Keratinocyte (primary cell): Measurements from ENCODE around the gene ZNF217. TPM values are rescaled to one million over a fixed set of nuclear protein-coding genes. Genes with fewer than 3 reads are reported as not detected.

Source experiments
- DNase-seq: peaks from one replicate; pipeline ENCODE4 v3.0.0-alpha.2; 2011; ENCODE audit warnings: low read depth, missing footprints, low spot score
- FAIRE-seq: peaks from 2 replicates; lab custom pipeline; 2011; peaks lifted over from hg19 to GRCh38; lab: Jason Lieb, UNC
- H2AFZ ChIP-seq: 2 replicates; pipeline ENCODE4 v1.6.0; 2012; ENCODE audit warnings: low read length, control low read depth, inconsistent platforms; ENCODE audit not compliant: control insufficient read depth
- H3K27ac ChIP-seq: 2 replicates; pipeline ENCODE4 v1.5.1; 2011; ENCODE audit warnings: low read length; ENCODE audit not compliant: control insufficient read depth, insufficient read depth
- H3K27me3 ChIP-seq: 3 replicates; pipeline ENCODE4 v1.6.0; 2011; ENCODE audit warnings: low read length; ENCODE audit not compliant: control insufficient read depth, insufficient read depth; ENCODE audit errors: extremely low read depth
- H3K36me3 ChIP-seq, 2 experiments: 2 replicates in 1 of 2; 3 replicates in 1 of 2; pipeline ENCODE4 v1.5.1; 2011; ENCODE audit warnings: low read length in 2 of 2, mild to moderate bottlenecking in 1 of 2; ENCODE audit not compliant: control insufficient read depth in 2 of 2, insufficient read depth in 2 of 2; ENCODE audit errors: extremely low read depth in 1 of 2
- H3K4me1 ChIP-seq: 3 replicates; pipeline ENCODE4 v1.5.1; 2011; ENCODE audit warnings: low read length; ENCODE audit not compliant: control insufficient read depth, insufficient read depth; ENCODE audit errors: extremely low read depth
- H3K4me2 ChIP-seq: 3 replicates; pipeline ENCODE4 v1.6.0; 2011; ENCODE audit warnings: low read depth, low read length; ENCODE audit not compliant: control insufficient read depth, insufficient read depth; ENCODE audit errors: extremely low read depth
- H3K4me3 ChIP-seq, 3 experiments: fragments of 200-600 bp in 1 of 3; sonication (generic) in 1 of 3; 2 replicates in 2 of 3; 3 replicates in 1 of 3; pipeline ENCODE4 v1.5.1; 2011 to 2016; ENCODE audit warnings: low read length in 3 of 3, mild to moderate bottlenecking in 3 of 3, control low read depth in 2 of 3, inconsistent platforms in 1 of 3, low read depth in 1 of 3, mixed read lengths in 1 of 3, mixed run types in 1 of 3, moderate library complexity in 1 of 3; ENCODE audit not compliant: control insufficient read depth in 2 of 3, insufficient read depth in 2 of 3; ENCODE audit errors: extremely low read depth in 1 of 3
- H3K79me2 ChIP-seq: 2 replicates; pipeline ENCODE4 v1.6.0; 2012; ENCODE audit warnings: low read length; ENCODE audit not compliant: control insufficient read depth, insufficient read depth
- H3K9ac ChIP-seq: 3 replicates; pipeline ENCODE4 v1.6.0; 2011; ENCODE audit warnings: low read length; ENCODE audit not compliant: control insufficient read depth, insufficient read depth; ENCODE audit errors: extremely low read depth
- H3K9me1 ChIP-seq: 3 replicates; pipeline ENCODE4 v1.6.0; 2011; ENCODE audit warnings: low read length; ENCODE audit not compliant: control insufficient read depth, insufficient read depth; ENCODE audit errors: extremely low read depth
- H3K9me3 ChIP-seq: 2 replicates; pipeline ENCODE4 v1.5.1; 2012; ENCODE audit warnings: low read depth, low read length; ENCODE audit not compliant: control insufficient read depth
- H4K20me1 ChIP-seq: 3 replicates; pipeline ENCODE4 v1.6.0; 2011; ENCODE audit warnings: low read length; ENCODE audit not compliant: control insufficient read depth, insufficient read depth; ENCODE audit errors: extremely low read depth
- EZH2 ChIP-seq: IDR thresholded peaks from one replicate; pipeline ENCODE4 v1.6.1; 2012; ENCODE audit warnings: inconsistent platforms, mild to moderate bottlenecking, low read length, moderate library complexity
- dilution Hi-C: fragments of 300-500 bp; cut with MboI; formaldehyde crosslinking; loops from one replicate; pipeline ENCODE4 v1.7.0; 2020; ENCODE audit warnings: low sequenced_read_pairs; ENCODE audit not compliant: extremely low pct_ligation_motif_present
- polyA plus RNA-seq, 5 experiments: library from polyadenylated mRNA; depleted of rRNA in 3 of 5; stranded (reverse) in 3 of 5; stranded (forward) in 1 of 5; unstranded in 1 of 5; fragments of >200 nt; gene quantifications; 1 replicate in 1 of 5; 2 replicates in 3 of 5; 3 replicates in 1 of 5; pipeline versions ENCODE4 v1.2.1 to v1.2.3, GENCODE V29; 2011 to 2012; ENCODE audit warnings: missing spikeins in 2 of 5, low read depth in 1 of 5, low replicate concordance in 1 of 5
- TF ChIP-seq, protein P1 (sequence below), 3 experiments: IDR thresholded peaks in 1 of 3; conservative IDR thresholded peaks in 1 of 3; optimal IDR thresholded peaks in 1 of 3; 2 replicates in 2 of 3; 3 replicates in 1 of 3; pipeline versions ENCODE3 to v1.5.1; 2011; ENCODE audit warnings: low read length in 3 of 3, mild to moderate bottlenecking in 3 of 3, moderate library complexity in 2 of 3, control low read depth in 1 of 3, inconsistent platforms in 1 of 3; ENCODE audit not compliant: insufficient read depth in 2 of 3; ENCODE audit errors: extremely low read depth in 1 of 3

Gene ZNF217
- polyA plus RNA-seq, 1 donor (not counting 4 experiments of a cell fraction or from before 2014, with no cell fraction given) = 17.3 TPM

DNA sequence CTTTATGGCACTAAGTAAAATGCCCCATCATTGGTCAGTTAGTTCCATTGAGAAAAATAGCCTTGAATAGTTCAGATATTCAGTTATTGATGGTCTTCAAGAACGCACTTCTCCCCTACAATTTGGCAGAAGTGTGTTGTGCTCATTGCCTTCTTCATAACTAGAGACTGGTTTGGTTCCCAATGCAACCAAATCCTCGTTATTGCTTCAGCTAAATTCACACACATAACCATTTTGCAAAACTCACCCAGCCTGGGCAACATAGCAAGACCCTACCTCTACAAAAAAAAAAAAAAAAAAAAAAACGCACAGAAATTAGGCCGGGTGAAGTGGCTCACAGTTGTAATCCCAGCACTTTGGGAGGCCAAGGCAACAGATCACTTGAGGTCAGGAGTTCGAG is 32.1 kb downstream of the ZNF217 start:
- H3K9me1 ChIP-seq = no peaks in the 10 kb centered on the region
- H3K36me3 ChIP-seq = peaks cover 5% of the 10 kb centered on the region in 2 experiments
- no peaks in the 10 kb centered on the region for H3K79me2 ChIP-seq
- H3K4me2 ChIP-seq = no peak overlapping the region
- no peak overlapping the region for H2AFZ ChIP-seq
- H3K27me3 ChIP-seq = no peaks in the 10 kb centered on the region
- no peak for FAIRE-seq
- no peaks in the 10 kb centered on the region for H3K4me1 ChIP-seq
- dilution Hi-C loops = no loop called here
- no peak overlapping the region for H3K4me3 ChIP-seq
- no peak overlapping the region for H3K9ac ChIP-seq
- H3K27ac ChIP-seq = no peak overlapping the region
- TF ChIP-seq, protein P1, sequence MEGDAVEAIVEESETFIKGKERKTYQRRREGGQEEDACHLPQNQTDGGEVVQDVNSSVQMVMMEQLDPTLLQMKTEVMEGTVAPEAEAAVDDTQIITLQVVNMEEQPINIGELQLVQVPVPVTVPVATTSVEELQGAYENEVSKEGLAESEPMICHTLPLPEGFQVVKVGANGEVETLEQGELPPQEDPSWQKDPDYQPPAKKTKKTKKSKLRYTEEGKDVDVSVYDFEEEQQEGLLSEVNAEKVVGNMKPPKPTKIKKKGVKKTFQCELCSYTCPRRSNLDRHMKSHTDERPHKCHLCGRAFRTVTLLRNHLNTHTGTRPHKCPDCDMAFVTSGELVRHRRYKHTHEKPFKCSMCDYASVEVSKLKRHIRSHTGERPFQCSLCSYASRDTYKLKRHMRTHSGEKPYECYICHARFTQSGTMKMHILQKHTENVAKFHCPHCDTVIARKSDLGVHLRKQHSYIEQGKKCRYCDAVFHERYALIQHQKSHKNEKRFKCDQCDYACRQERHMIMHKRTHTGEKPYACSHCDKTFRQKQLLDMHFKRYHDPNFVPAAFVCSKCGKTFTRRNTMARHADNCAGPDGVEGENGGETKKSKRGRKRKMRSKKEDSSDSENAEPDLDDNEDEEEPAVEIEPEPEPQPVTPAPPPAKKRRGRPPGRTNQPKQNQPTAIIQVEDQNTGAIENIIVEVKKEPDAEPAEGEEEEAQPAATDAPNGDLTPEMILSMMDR (optimal IDR thresholded peaks at IDR 0.05 in 1 of 3, IDR thresholded peaks at IDR 0.05 in 1 of 3, conservative IDR thresholded peaks at IDR 0.05 in 1 of 3; ENCODE audit: extremely low read depth in 1 of 3, insufficient read depth in 2 of 3, low read length in 3 of 3) = no peak
- TF ChIP-seq EZH2 = no peak
- H4K20me1 ChIP-seq = no peaks in the 10 kb centered on the region
- no peak for DNase-seq
- H3K9me3 ChIP-seq = no peaks in the 10 kb centered on the region

DNA sequence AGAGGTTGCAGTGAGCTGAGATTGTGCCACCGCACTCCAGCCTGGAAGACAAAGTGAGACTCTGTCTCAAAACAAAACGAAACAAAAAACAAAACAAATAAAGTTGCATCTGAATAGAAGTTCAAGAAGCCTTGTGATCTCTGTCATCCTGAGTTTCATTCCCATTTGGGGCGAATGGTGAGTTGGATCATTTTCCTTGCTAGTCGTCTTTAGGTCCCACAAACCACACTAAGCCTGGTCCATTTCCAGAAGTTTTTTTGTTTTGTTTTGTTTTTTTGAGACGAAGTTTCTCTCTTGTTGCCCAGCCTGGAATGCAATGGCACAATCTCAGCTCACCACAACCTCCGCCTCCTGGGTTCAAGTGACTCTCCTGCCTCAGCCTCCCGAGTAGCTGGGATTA is 33.8 kb downstream of the ZNF217 start:
- no peak overlapping the region for H3K27ac ChIP-seq
- dilution Hi-C loops = no loop called here
- FAIRE-seq = no peak

More for the DNA sequence above, 33.8 kb downstream of the ZNF217 start:
- no peak overlapping the region for H2AFZ ChIP-seq
- H3K9me1 ChIP-seq = no peaks in the 10 kb centered on the region
- no peaks in the 10 kb centered on the region for H4K20me1 ChIP-seq
- peaks cover 0 to 1% of the 10 kb centered on the region in 2 experiments for H3K36me3 ChIP-seq
- no peak overlapping the region for H3K9ac ChIP-seq
- H3K79me2 ChIP-seq = no peaks in the 10 kb centered on the region
- H3K4me3 ChIP-seq = no peak overlapping the region
- no peak for TF ChIP-seq EZH2
- TF ChIP-seq, protein P1 (optimal IDR thresholded peaks at IDR 0.05 in 1 of 3, IDR thresholded peaks at IDR 0.05 in 1 of 3, conservative IDR thresholded peaks at IDR 0.05 in 1 of 3; ENCODE audit: extremely low read depth in 1 of 3, insufficient read depth in 2 of 3, low read length in 3 of 3) = no peak
- no peaks in the 10 kb centered on the region for H3K9me3 ChIP-seq
- no peak for DNase-seq
- no peaks in the 10 kb centered on the region for H3K27me3 ChIP-seq
- no peaks in the 10 kb centered on the region for H3K4me1 ChIP-seq
- H3K4me2 ChIP-seq = no peak overlapping the region
